ENCODE results near the gene ATG10. TPM values are rescaled to one million over a fixed set of nuclear protein-coding genes. Genes with fewer than 3 reads are reported as not detected.
"Not testable (repeated sequence)": the region's sequence is repeated elsewhere in the genome, so short reads cannot be mapped to it uniquely, and the experiment has no call there.

Gene ATG10
- 4.0 and 4.8 TPM in 2 replicates for total RNA-seq

GRCh38 chr5:81971712-81972491, at the start of gene ATG10:
Gene ATG10 (plus strand): TSS chr5:81972023. CDS start chr5:81987571, 15,548 bp downstream.
- peak; percentile 74 for DNase-seq (ENCODE audit: low read depth, low spot score)

GRCh38 chr5:81922854-81923279, 49.0 kb upstream of the ATG10 start:
- DNase-seq (ENCODE audit: low read depth, low spot score), result no peak

- DNase-seq (ENCODE audit: low read depth, low spot score), result no peak
Observed at GRCh38 chr5:81924442-81924841, 47.4 kb upstream of the ATG10 start.

- DNase-seq (ENCODE audit: low read depth, low spot score), result no peak
Observed at GRCh38 chr5:81925009-81925408, 46.8 kb upstream of the ATG10 start.

- DNase-seq (ENCODE audit: low read depth, low spot score), result no peak
Observed at GRCh38 chr5:81925981-81926380, 45.8 kb upstream of the ATG10 start.

- DNase-seq (ENCODE audit: low read depth, low spot score), result no peak
Observed at GRCh38 chr5:81936066-81936465, 35.8 kb upstream of the ATG10 start.

- DNase-seq (ENCODE audit: low read depth, low spot score), result no peak
Observed at GRCh38 chr5:81936750-81937149, 35.1 kb upstream of the ATG10 start.

- no peak for DNase-seq (ENCODE audit: low read depth, low spot score)
Observed at GRCh38 chr5:81942746-81943145, 29.1 kb upstream of the ATG10 start.

GRCh38 chr5:81948349-81948748, 23.5 kb upstream of the ATG10 start:
- DNase-seq (ENCODE audit: low read depth, low spot score), result no peak

GRCh38 chr5:81949462-81949861, 22.4 kb upstream of the ATG10 start:
- DNase-seq (ENCODE audit: low read depth, low spot score), result no peak

- no peak for DNase-seq (ENCODE audit: low read depth, low spot score)
Observed at GRCh38 chr5:81950996-81951395, 20.8 kb upstream of the ATG10 start.

GRCh38 chr5:81954796-81955195, 17.0 kb upstream of the ATG10 start:
- DNase-seq (ENCODE audit: low read depth, low spot score), result not testable (repeated sequence)

- not testable (repeated sequence) for DNase-seq (ENCODE audit: low read depth, low spot score)
Observed at GRCh38 chr5:81958129-81958528, 13.7 kb upstream of the ATG10 start.

GRCh38 chr5:81961651-81962440, 10.0 kb upstream of the ATG10 start:
- DNase-seq (ENCODE audit: low read depth, low spot score), result no peak

- DNase-seq (ENCODE audit: low read depth, low spot score), result no peak
Observed at GRCh38 chr5:81963544-81963943, 8.3 kb upstream of the ATG10 start.

GRCh38 chr5:81965524-81965923, 6.3 kb upstream of the ATG10 start:
- DNase-seq (ENCODE audit: low read depth, low spot score), result no peak

GRCh38 chr5:81969226-81969625, 2.6 kb upstream of the ATG10 start:
- no peak for DNase-seq (ENCODE audit: low read depth, low spot score)

- no peak for DNase-seq (ENCODE audit: low read depth, low spot score)
Observed at GRCh38 chr5:81969912-81970311, 1.9 kb upstream of the ATG10 start.

- DNase-seq (ENCODE audit: low read depth, low spot score), result no peak
Observed at GRCh38 chr5:81971111-81971711, 612 bp upstream of the ATG10 start.

GRCh38 chr5:81972492-81972783, 615 bp downstream of the ATG10 start:
- DNase-seq (ENCODE audit: low read depth, low spot score), result no peak

- DNase-seq (ENCODE audit: low read depth, low spot score), result no peak
Observed at GRCh38 chr5:81980160-81980559, 8.3 kb downstream of the ATG10 start.

GRCh38 chr5:81980598-81981260, 8.9 kb downstream of the ATG10 start:
- DNase-seq (ENCODE audit: low read depth, low spot score), result no peak

Measured in pulmonary artery endothelial cell (primary cell).